Measurements from ENCODE around the gene OR13C8. TPM values are rescaled to one million over a fixed set of nuclear protein-coding genes. Genes with fewer than 3 reads are reported as not detected.
"Not testable (repeated sequence)": the region's sequence is repeated elsewhere in the genome, so short reads cannot be mapped to it uniquely, and the experiment has no call there.

OR13C8 gene, protein sequence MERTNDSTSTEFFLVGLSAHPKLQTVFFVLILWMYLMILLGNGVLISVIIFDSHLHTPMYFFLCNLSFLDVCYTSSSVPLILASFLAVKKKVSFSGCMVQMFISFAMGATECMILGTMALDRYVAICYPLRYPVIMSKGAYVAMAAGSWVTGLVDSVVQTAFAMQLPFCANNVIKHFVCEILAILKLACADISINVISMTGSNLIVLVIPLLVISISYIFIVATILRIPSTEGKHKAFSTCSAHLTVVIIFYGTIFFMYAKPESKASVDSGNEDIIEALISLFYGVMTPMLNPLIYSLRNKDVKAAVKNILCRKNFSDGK
- total RNA-seq: not detected in 2 replicates

- H3K36me3 Mint-ChIP-seq (ENCODE audit: low read depth): no peaks in the 10 kb centered on the region
- H3K27me3 Mint-ChIP-seq (ENCODE audit: insufficient read depth): no peaks in the 10 kb centered on the region
- H3K27ac Mint-ChIP-seq: no peak within 1 kb of the TSS
- intact Hi-C loops (cut with micrococcal nuclease): no loop called here
- no peak for DNase-seq (ENCODE audit: low spot score)
- H3K4me1 Mint-ChIP-seq (ENCODE audit: low read depth): no peaks in the 10 kb centered on the region
- H3K4me3 Mint-ChIP-seq: no peak within 1 kb of the TSS
- H3K9me3 Mint-ChIP-seq: peaks cover 12% of the 10 kb centered on the region
Measured at GRCh38 chr9:104568868-104569267, at the start of gene OR13C8. Gene OR13C8 (plus strand): TSS chr9:104569168. CDS start chr9:104569168, 0 bp downstream.

- H3K27me3 Mint-ChIP-seq (ENCODE audit: insufficient read depth); H3K4me3 Mint-ChIP-seq; H3K9me3 Mint-ChIP-seq; H3K36me3 Mint-ChIP-seq (ENCODE audit: low read depth); H3K4me1 Mint-ChIP-seq (ENCODE audit: low read depth); intact Hi-C loops (cut with micrococcal nuclease); DNase-seq (ENCODE audit: low spot score); H3K27ac Mint-ChIP-seq: not testable (repeated sequence)
Measured at GRCh38 chr9:104520241-104520640, 48.7 kb upstream of the OR13C8 start.

DNA sequence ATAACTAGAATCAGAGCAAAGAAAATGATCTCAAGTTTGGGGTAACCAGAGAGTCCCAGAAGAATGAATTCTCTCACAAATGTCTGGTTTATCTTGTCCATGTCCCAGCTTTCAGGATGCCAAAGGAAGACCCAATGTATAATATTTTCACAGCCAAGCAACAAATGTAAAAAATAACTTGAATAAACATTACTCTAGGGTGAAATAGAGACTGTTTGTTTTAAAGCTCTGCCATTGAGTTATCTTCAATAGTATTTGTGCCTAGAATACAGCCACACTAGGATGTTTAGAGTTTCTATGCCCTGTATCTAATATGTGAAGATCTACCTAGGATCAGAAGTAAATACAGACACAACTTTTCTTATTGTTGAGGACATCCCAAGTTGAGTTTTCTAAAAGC is 41.9 kb upstream of the OR13C8 start, which contains the start of gene OR13C4:
Gene OR13C4 (minus strand): TSS at position 101 of the 400 bp plus-strand sequence. CDS start 0 bp downstream, at position 101.
- Mint-ChIP-seq H3K27ac (no peak within 1 kb of the TSS), H3K4me1 (ENCODE audit: low read depth) (no peaks in the 10 kb centered on the region), H3K36me3 (ENCODE audit: low read depth) (no peaks in the 10 kb centered on the region), H3K9me3 (no peaks in the 10 kb centered on the region), H3K4me3 (no peak within 1 kb of the TSS), H3K27me3 (ENCODE audit: insufficient read depth) (no peaks in the 10 kb centered on the region)
- intact Hi-C loops (cut with micrococcal nuclease): no loop called here
- DNase-seq (ENCODE audit: low spot score): no peak

GRCh38 chr9:104536756-104537155 is 32.2 kb upstream of the OR13C8 start, which contains the start of gene OR13C3:
Gene OR13C3 (minus strand): TSS chr9:104536856. CDS start chr9:104536723, 133 bp downstream.
- no peaks in the 10 kb centered on the region for H3K4me1 Mint-ChIP-seq (ENCODE audit: low read depth)
- no peaks in the 10 kb centered on the region for H3K36me3 Mint-ChIP-seq (ENCODE audit: low read depth)
- no peak within 1 kb of the TSS for H3K27ac Mint-ChIP-seq
- no peaks in the 10 kb centered on the region for H3K9me3 Mint-ChIP-seq
- no peak within 1 kb of the TSS for H3K4me3 Mint-ChIP-seq
- no peak for DNase-seq (ENCODE audit: low spot score)
- H3K27me3 Mint-ChIP-seq (ENCODE audit: insufficient read depth): no peaks in the 10 kb centered on the region
- intact Hi-C loops (cut with micrococcal nuclease): no loop called here

DNA sequence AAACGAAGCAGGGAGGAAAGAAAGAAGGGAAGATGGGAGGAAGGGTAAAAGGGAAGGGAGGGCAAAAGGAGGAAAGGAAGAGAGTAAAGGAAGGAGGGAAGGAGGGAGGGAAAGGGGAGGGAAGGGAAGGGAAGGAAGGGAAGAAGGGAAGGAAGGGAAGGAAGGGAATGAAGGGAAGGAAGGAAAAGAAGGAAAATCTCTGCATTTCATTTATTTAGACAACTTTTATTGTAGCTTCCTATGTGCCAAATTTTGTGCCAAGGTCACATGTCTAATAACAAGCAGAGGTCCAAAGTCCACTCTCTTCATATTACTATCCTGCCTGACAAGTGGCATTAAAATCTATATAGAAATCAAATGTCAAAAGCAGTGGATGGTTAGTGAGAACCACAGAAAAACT is 29.7 kb upstream of the OR13C8 start:
- H3K9me3 Mint-ChIP-seq: no peaks in the 10 kb centered on the region
- no peak for DNase-seq (ENCODE audit: low spot score)
- H3K36me3 Mint-ChIP-seq (ENCODE audit: low read depth): no peaks in the 10 kb centered on the region
- intact Hi-C loops (cut with micrococcal nuclease): no loop called here
- H3K4me1 Mint-ChIP-seq (ENCODE audit: low read depth): no peaks in the 10 kb centered on the region
- no peaks in the 10 kb centered on the region for H3K27me3 Mint-ChIP-seq (ENCODE audit: insufficient read depth)
- no peak overlapping the region for H3K4me3 Mint-ChIP-seq
- no peak overlapping the region for H3K27ac Mint-ChIP-seq

DNA sequence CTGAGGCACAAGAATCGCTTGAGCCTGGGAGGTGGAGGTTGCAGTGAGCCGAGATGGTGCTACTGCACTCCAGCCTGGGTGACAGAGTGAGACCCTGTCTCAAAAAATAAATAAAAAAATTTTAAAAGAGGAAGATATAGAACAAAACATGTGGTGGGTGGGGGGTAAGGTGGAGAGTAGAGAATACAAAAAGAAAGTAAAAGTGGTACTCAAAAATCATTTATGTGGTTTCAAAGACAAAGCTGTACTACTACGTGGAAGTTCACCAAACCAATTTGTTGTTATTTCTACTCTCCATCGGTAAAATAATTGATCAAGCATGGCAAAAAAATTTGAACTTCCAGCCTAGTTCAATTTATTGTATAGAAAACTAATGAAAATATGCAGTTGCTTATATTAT is 24.3 kb upstream of the OR13C8 start:
- no peaks in the 10 kb centered on the region for H3K36me3 Mint-ChIP-seq (ENCODE audit: low read depth)
- DNase-seq (ENCODE audit: low spot score): no peak
- no peaks in the 10 kb centered on the region for H3K9me3 Mint-ChIP-seq
- intact Hi-C loops (cut with micrococcal nuclease): no loop called here
- no peaks in the 10 kb centered on the region for H3K27me3 Mint-ChIP-seq (ENCODE audit: insufficient read depth)
- H3K27ac Mint-ChIP-seq: no peak overlapping the region
- no peak overlapping the region for H3K4me3 Mint-ChIP-seq
- no peaks in the 10 kb centered on the region for H3K4me1 Mint-ChIP-seq (ENCODE audit: low read depth)

- no peaks in the 10 kb centered on the region for H3K4me1 Mint-ChIP-seq (ENCODE audit: low read depth)
- intact Hi-C loops (cut with micrococcal nuclease): no loop called here
- no peak overlapping the region for H3K27ac Mint-ChIP-seq
- no peaks in the 10 kb centered on the region for H3K36me3 Mint-ChIP-seq (ENCODE audit: low read depth)
- no peak overlapping the region for H3K4me3 Mint-ChIP-seq
- peaks cover 1% of the 10 kb centered on the region for H3K27me3 Mint-ChIP-seq (ENCODE audit: insufficient read depth)
- H3K9me3 Mint-ChIP-seq: no peaks in the 10 kb centered on the region
- DNase-seq (ENCODE audit: low spot score): no peak
Measured at GRCh38 chr9:104553261-104553660, 15.7 kb upstream of the OR13C8 start.

DNA sequence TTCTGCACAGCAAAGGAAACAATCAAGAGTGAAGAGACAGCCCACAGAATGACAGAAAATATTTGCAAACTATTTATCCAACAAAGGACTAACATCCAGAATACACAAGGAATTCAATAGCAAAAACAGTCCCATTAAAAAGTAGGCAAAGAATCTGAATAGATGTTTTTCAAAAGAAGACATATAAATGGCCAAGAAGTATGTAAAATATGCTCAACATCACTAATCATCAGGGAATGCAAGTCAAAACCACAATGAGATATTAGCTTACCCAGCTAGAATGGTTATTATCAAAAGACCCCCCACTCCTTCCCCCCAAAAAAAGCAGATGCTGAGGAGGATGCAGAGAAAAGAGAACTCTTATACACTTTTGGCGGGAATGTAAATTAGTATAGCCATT is 13.4 kb upstream of the OR13C8 start:
- no peak for DNase-seq (ENCODE audit: low spot score)
- Mint-ChIP-seq H3K4me3 (no peak overlapping the region), H3K9me3 (no peaks in the 10 kb centered on the region), H3K27ac (no peak overlapping the region), H3K27me3 (ENCODE audit: insufficient read depth) (peaks cover 1% of the 10 kb centered on the region), H3K4me1 (ENCODE audit: low read depth) (no peaks in the 10 kb centered on the region), H3K36me3 (ENCODE audit: low read depth) (no peaks in the 10 kb centered on the region)
- intact Hi-C loops (cut with micrococcal nuclease): no loop called here

DNA sequence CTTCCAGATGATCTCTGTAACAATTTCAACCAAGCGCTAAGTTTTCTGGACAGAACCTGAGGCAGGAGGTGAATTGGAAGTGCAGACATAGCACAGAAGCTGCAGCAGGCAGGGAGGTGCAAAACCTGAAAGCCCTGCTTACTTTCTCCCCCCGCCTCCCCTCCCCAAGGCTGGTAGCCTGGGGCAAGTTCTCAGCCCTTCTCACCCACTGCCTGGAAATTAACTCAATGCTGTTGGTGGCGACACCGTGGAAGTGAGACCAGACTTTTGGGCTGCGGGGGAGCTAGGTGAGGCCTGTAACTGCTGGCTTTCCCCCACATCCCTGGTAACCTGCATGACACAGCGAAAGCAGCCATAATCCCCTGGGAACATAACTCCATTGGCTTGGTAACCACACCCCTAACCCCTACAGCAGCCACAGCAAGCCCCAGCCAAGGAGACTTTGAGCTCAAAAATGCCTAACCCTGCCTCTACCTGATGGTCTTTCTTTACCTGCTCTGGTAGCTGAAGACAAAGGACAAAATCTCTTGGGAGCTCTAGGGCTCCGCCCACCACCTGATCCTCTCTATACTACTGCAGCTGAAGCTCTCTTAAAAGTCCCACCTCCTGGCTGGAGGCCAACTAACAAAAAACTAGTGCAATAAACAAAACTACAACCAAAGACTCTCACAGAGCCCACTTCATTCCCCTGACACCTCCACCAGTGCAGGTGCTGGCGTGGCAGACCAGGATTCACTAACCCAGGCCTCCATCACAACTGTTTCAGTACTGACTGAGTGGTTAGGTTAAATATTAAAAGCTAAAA is 11.9 kb upstream of the OR13C8 start:
- Mint-ChIP-seq H3K36me3 (ENCODE audit: low read depth) (no peaks in the 10 kb centered on the region), H3K9me3 (no peaks in the 10 kb centered on the region), H3K27me3 (ENCODE audit: insufficient read depth) (peaks cover 1% of the 10 kb centered on the region), H3K4me1 (ENCODE audit: low read depth) (no peaks in the 10 kb centered on the region), H3K4me3 (no peak overlapping the region), H3K27ac (no peak overlapping the region)
- intact Hi-C loops (cut with micrococcal nuclease): no loop called here
- no peak for DNase-seq (ENCODE audit: low spot score)

DNA sequence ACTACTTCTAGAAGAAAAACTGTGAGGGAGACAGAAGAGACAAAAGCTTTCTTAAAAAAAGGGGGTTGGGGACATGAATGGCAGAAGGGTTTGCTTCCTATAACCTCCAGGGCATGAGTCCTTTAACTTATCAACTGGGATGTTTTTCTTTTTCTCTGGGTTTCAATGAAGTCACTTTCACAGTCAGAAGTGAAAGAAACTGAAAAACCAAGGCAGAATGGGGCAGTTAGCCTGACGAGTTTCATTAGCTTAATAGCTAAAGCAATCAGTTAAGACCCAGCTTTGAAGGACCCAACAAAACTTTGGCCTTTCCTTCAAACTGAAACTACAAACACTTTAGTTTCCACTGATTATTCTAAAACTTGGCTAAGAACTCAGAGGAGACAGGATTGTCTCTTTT is 4.6 kb upstream of the OR13C8 start:
- Mint-ChIP-seq H3K4me1 (ENCODE audit: low read depth) (no peaks in the 10 kb centered on the region), H3K27me3 (ENCODE audit: insufficient read depth) (no peaks in the 10 kb centered on the region), H3K27ac (no peak overlapping the region), H3K4me3 (no peak overlapping the region), H3K9me3 (no peaks in the 10 kb centered on the region), H3K36me3 (ENCODE audit: low read depth) (no peaks in the 10 kb centered on the region)
- no peak for DNase-seq (ENCODE audit: low spot score)
- intact Hi-C loops (cut with micrococcal nuclease): no loop called here

DNA sequence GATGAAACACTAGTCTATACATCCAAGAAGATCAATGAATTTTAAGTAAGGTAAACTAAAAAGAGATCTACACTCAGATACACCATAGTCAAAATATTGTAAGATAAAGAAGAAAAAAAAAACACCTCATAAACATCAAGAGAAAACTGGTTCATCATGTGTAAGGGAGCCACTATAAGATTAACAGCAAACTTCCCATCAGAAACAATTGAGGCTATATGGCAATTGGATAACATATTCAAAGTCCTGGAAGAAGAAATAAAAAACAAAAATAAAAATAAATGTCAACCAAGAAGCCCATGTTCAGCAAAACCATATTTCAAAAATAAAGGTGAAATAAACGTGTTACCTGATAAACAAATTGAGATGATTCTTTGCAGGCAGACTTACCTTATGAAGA is 3.6 kb downstream of the OR13C8 start:
- Mint-ChIP-seq H3K4me1 (ENCODE audit: low read depth) (no peaks in the 10 kb centered on the region), H3K27ac (no peak overlapping the region), H3K36me3 (ENCODE audit: low read depth) (no peaks in the 10 kb centered on the region), H3K27me3 (ENCODE audit: insufficient read depth) (no peaks in the 10 kb centered on the region), H3K4me3 (no peak overlapping the region), H3K9me3 (peaks cover 12% of the 10 kb centered on the region)
- no peak for DNase-seq (ENCODE audit: low spot score)
- intact Hi-C loops (cut with micrococcal nuclease): no loop called here

- no peak overlapping the region for H3K27ac Mint-ChIP-seq
- intact Hi-C loops (cut with micrococcal nuclease): no loop called here
- no peaks in the 10 kb centered on the region for H3K4me1 Mint-ChIP-seq (ENCODE audit: low read depth)
- no peaks in the 10 kb centered on the region for H3K27me3 Mint-ChIP-seq (ENCODE audit: insufficient read depth)
- H3K4me3 Mint-ChIP-seq: no peak overlapping the region
- H3K36me3 Mint-ChIP-seq (ENCODE audit: low read depth): no peaks in the 10 kb centered on the region
- DNase-seq (ENCODE audit: low spot score): no peak
- peaks cover 12% of the 10 kb centered on the region for H3K9me3 Mint-ChIP-seq
Measured at GRCh38 chr9:104575456-104575855, 6.5 kb downstream of the OR13C8 start.

DNA sequence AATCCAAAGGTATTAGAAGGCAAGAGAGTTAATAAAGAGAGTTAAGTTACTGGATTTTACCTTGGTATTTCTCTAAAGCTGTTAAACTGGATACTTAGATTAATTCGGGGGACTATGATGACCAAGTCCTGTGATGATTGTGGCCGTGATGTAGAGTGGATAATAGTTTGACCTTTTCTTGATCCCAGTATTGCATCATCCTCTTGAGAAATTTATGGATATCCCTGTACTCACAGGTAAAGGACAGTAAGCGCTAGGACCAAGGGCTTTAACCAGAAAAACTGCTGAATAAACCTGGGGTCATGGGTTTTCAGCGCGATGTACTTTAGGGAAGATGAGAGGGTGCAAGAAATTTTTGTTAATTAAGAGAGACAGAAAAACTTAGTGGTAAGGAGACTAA is 8.3 kb downstream of the OR13C8 start:
- intact Hi-C loops (cut with micrococcal nuclease): no loop called here
- no peak for DNase-seq (ENCODE audit: low spot score)
- Mint-ChIP-seq H3K9me3 (peaks cover 8% of the 10 kb centered on the region), H3K27me3 (ENCODE audit: insufficient read depth) (no peaks in the 10 kb centered on the region), H3K27ac (no peak overlapping the region), H3K36me3 (ENCODE audit: low read depth) (no peaks in the 10 kb centered on the region), H3K4me1 (ENCODE audit: low read depth) (no peaks in the 10 kb centered on the region), H3K4me3 (no peak overlapping the region)

Data from activated T-helper 1 cell treated with anti-CD3 and anti-CD28 coated beads, Interleukin-12 subunit alpha, Interleukin-12 subunit beta, Interleukin-2, Interleukin-4 antibody, amounts not matched to agents 30 ng/mL and 10 ng/mL and 1 ng/mL, durations not matched to agents 14 hours and 24 hours and 36 hours (primary cell).